GM23248 (cell line): ENCODE data around the gene GRM7.

Experiments
- EZH2 ChIP-seq: fragments of 200-600 bp; sonication (generic); IDR thresholded peaks from 2 replicates; pipeline ENCODE4 v1.6.1; 2018; ENCODE audit warnings: antibody characterized with exemption, mild to moderate bottlenecking; ENCODE audit not compliant: insufficient read depth, poor library complexity, severe bottlenecking
- EZH2phosphoT487 ChIP-seq: fragments of 200-600 bp; sonication (generic); IDR thresholded peaks from 2 replicates; pipeline ENCODE4 v1.6.1; 2018; ENCODE audit warnings: antibody characterized with exemption, moderate library complexity, mild to moderate bottlenecking, low read depth; ENCODE audit not compliant: insufficient read depth

DNA sequence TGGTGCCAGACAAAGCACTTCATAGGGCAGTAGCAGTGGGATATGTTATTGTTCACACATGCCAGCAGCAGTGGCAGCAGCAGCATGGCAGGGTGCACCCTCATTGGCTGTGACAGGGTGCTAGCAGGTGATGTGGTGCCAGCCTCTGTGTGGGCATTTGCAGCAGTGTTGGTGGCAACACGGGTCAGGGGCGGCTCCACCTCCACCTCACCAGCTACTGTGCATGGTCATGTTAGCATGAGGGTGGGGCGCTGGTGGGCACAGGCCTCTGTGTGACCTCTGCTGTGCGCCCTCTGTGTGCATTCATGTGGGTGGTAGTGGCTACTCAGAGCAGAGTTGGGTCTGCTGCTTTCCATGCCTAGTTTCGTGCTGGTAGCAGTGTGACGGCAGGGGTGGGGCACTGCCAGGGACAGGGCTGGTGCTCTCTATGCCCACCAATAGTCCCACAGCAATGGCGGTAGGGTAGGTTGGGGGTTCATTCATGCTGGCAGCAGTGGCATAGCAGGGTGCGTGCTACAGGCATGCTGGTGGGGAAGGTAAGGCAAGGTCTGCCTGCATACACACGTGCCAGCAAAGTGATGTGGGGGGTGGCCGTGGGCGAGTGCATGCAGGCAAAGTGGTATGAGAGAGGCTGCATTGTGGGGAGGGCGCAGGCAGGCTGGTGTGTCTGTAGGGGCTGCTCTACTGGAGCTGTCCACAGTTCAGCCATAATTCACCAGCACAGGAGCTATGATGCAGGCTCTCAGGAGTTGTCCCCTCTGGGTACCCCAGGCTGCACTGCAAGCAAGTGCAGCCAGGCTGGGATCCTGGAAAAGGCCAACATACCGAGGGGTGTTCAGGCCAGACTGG lies 402.7 kb downstream of the GRM7 start:
- TF ChIP-seq EZH2 (no peak), EZH2phosphoT487 (no peak)
